Measurements from ENCODE around the gene OVOL1.

OVOL1 gene

GRCh38 chr11:65790104-65790901, 3.4 kb downstream of the OVOL1 start:
- Histone ChIP-seq H3K9me3 (ENCODE audit: control extremely low read depth in 1 of 5, control insufficient read depth in 4 of 5, insufficient read depth in 2 of 5, low read depth in 1 of 5, low read length in 4 of 5) (no peaks in the 10 kb centered on the region), H3K36me3 (ENCODE audit: control insufficient read depth in 4 of 4, insufficient read depth in 4 of 4, low read length in 3 of 4) (no peaks in the 10 kb centered on the region), H3K27ac (ENCODE audit: insufficient read depth in 1 of 2, low read depth in 1 of 2, low read length in 2 of 2, poor library complexity in 1 of 2, severe bottlenecking in 2 of 2) (no peak overlapping the region), H3K4me1 (ENCODE audit: control extremely low read depth in 1 of 4, control insufficient read depth in 4 of 4, insufficient read depth in 4 of 4, low read length in 3 of 4) (peaks cover 0 to 42% (median 38%) of the 10 kb centered on the region in 4 experiments), H3K27me3 (replicated peaks in 2 of 5; ENCODE audit: control insufficient read depth in 4 of 5, insufficient read depth in 5 of 5, low read length in 4 of 5) (peaks cover 0 to 45% (median 24%) of the 10 kb centered on the region in 5 experiments), H3K4me3 (ENCODE audit: control insufficient read depth in 1 of 7, extremely low read depth in 1 of 7, insufficient read depth in 4 of 7, low read depth in 2 of 7, low read length in 6 of 7) (no peak overlapping the region)
- ChIA-PET CTCF (interaction anchor here (0.7 to 7.5 kb wide), 7 partner anchors 11 to 89 kb away, joined by 3 to 81 read pairs (median 5); partner anchors contain the start of gene AP5B1), POLR2A (interaction anchor here (2.3 kb wide), 1 partner anchor 10 kb away, joined by 10 read pairs; the partner anchor contains the start of gene AP5B1)
- DNase-seq, result no peak
- 96% methylated on average over 12 of the region's 13 CpGs for WGBS (ENCODE audit: insufficient coverage)

GRCh38 chr11:65790902-65791650, 4.2 kb downstream of the OVOL1 start:
- peaks cover 0 to 37% (median 16%) of the 10 kb centered on the region in 5 experiments for H3K27me3 ChIP-seq (replicated peaks in 2 of 5; ENCODE audit: control insufficient read depth in 4 of 5, insufficient read depth in 5 of 5, low read length in 4 of 5)
- WGBS (ENCODE audit: insufficient coverage), result 90% methylated on average over 18 of the region's 18 CpGs

GRCh38 chr11:65791719-65792213, 4.9 kb downstream of the OVOL1 start:
- ChIA-PET CTCF (interaction anchor here (0.8 to 7.5 kb wide), 11 partner anchors 8 to 68 kb away, joined by 3 to 81 read pairs (median 4); partner anchors contain the start of gene AP5B1), POLR2A (interaction anchor here (0.5 to 2.3 kb wide), 2 partner anchors 11 to 1329 kb away, joined by 6 to 10 read pairs; partner anchors contain the start of gene AP5B1)
- peak; percentile 63 to 93 (median 91) for DNase-seq
- Histone ChIP-seq H3K36me3 (ENCODE audit: control insufficient read depth in 4 of 4, insufficient read depth in 4 of 4, low read length in 3 of 4) (no peaks in the 10 kb centered on the region), H3K27ac (ENCODE audit: insufficient read depth in 1 of 2, low read depth in 1 of 2, low read length in 2 of 2, poor library complexity in 1 of 2, severe bottlenecking in 2 of 2) (no peak overlapping the region), H3K4me1 (ENCODE audit: control extremely low read depth in 1 of 4, control insufficient read depth in 4 of 4, insufficient read depth in 4 of 4, low read length in 3 of 4) (peaks cover 0 to 37% (median 32%) of the 10 kb centered on the region in 4 experiments), H3K4me3 (ENCODE audit: control insufficient read depth in 1 of 7, extremely low read depth in 1 of 7, insufficient read depth in 4 of 7, low read depth in 2 of 7, low read length in 6 of 7) (peak overlapping the region in 1 of 7 experiments; percentile 7), H3K27me3 (replicated peaks in 2 of 5; ENCODE audit: control insufficient read depth in 4 of 5, insufficient read depth in 5 of 5, low read length in 4 of 5) (peaks cover 0 to 30% (median 15%) of the 10 kb centered on the region in 5 experiments), H3K9me3 (ENCODE audit: control extremely low read depth in 1 of 5, control insufficient read depth in 4 of 5, insufficient read depth in 2 of 5, low read depth in 1 of 5, low read length in 4 of 5) (no peaks in the 10 kb centered on the region)
- 24% methylated on average over 11 of the region's 13 CpGs for WGBS (ENCODE audit: insufficient coverage)

More at GRCh38 chr11:65790902-65791650, 4.2 kb downstream of the OVOL1 start:
- ChIA-PET POLR2A (interaction anchor here (2.3 kb wide), 1 partner anchor 11 kb away, joined by 10 read pairs; the partner anchor contains the start of gene AP5B1), CTCF (interaction anchor here (0.7 to 7.5 kb wide), 11 partner anchors 10 to 90 kb away, joined by 3 to 81 read pairs (median 4); partner anchors contain the start of gene AP5B1)
- Histone ChIP-seq H3K4me1 (ENCODE audit: control extremely low read depth in 1 of 4, control insufficient read depth in 4 of 4, insufficient read depth in 4 of 4, low read length in 3 of 4) (peaks cover 0 to 42% (median 38%) of the 10 kb centered on the region in 4 experiments), H3K36me3 (ENCODE audit: control insufficient read depth in 4 of 4, insufficient read depth in 4 of 4, low read length in 3 of 4) (no peaks in the 10 kb centered on the region), H3K4me3 (ENCODE audit: control insufficient read depth in 1 of 7, extremely low read depth in 1 of 7, insufficient read depth in 4 of 7, low read depth in 2 of 7, low read length in 6 of 7) (no peak overlapping the region), H3K9me3 (ENCODE audit: control extremely low read depth in 1 of 5, control insufficient read depth in 4 of 5, insufficient read depth in 2 of 5, low read depth in 1 of 5, low read length in 4 of 5) (no peaks in the 10 kb centered on the region), H3K27ac (ENCODE audit: insufficient read depth in 1 of 2, low read depth in 1 of 2, low read length in 2 of 2, poor library complexity in 1 of 2, severe bottlenecking in 2 of 2) (no peak overlapping the region)
- DNase-seq, result no peak

- no peaks in the 10 kb centered on the region for H3K36me3 ChIP-seq (ENCODE audit: control insufficient read depth in 4 of 4, insufficient read depth in 4 of 4, low read length in 3 of 4)
- no peaks in the 10 kb centered on the region for H3K9me3 ChIP-seq (ENCODE audit: control extremely low read depth in 1 of 5, control insufficient read depth in 4 of 5, insufficient read depth in 2 of 5, low read depth in 1 of 5, low read length in 4 of 5)
- H3K27ac ChIP-seq (ENCODE audit: insufficient read depth in 1 of 2, low read depth in 1 of 2, low read length in 2 of 2, poor library complexity in 1 of 2, severe bottlenecking in 2 of 2), result no peak overlapping the region
- POLR2A ChIA-PET, result interaction anchor here (0.6 kb wide), 1 partner anchor 286 kb away, joined by 3 read pairs; no protein-coding TSS in a partner anchor
- 96% methylated on average over 14 of the region's 16 CpGs for whole genome bisulfite sequencing (ENCODE audit: insufficient coverage)
- no peak for DNase-seq
- H3K4me1 ChIP-seq (ENCODE audit: control extremely low read depth in 1 of 4, control insufficient read depth in 4 of 4, insufficient read depth in 4 of 4, low read length in 3 of 4), result peaks cover 0 to 33% (median 27%) of the 10 kb centered on the region in 4 experiments
- no peak overlapping the region for H3K4me3 ChIP-seq (ENCODE audit: control insufficient read depth in 1 of 7, extremely low read depth in 1 of 7, insufficient read depth in 4 of 7, low read depth in 2 of 7, low read length in 6 of 7)
- peaks cover 0 to 25% (median 11%) of the 10 kb centered on the region in 5 experiments for H3K27me3 ChIP-seq (replicated peaks in 2 of 5; ENCODE audit: control insufficient read depth in 4 of 5, insufficient read depth in 5 of 5, low read length in 4 of 5)
- CTCF ChIA-PET, result interaction anchor here (0.6 to 7.5 kb wide), 9 partner anchors 9 to 178 kb away, joined by 3 to 81 read pairs (median 4); partner anchors contain the start of genes AP5B1 and MAP3K11
Observed at GRCh38 chr11:65792456-65792855, 5.6 kb downstream of the OVOL1 start.

GRCh38 chr11:65793144-65793581, 6.3 kb downstream of the OVOL1 start:
- DNase-seq, result no peak
- H3K4me3 ChIP-seq (ENCODE audit: control insufficient read depth in 1 of 7, extremely low read depth in 1 of 7, insufficient read depth in 4 of 7, low read depth in 2 of 7, low read length in 6 of 7), result no peak overlapping the region
- peaks cover 0 to 27% (median 20%) of the 10 kb centered on the region in 4 experiments for H3K4me1 ChIP-seq (ENCODE audit: control extremely low read depth in 1 of 4, control insufficient read depth in 4 of 4, insufficient read depth in 4 of 4, low read length in 3 of 4)
- H3K27ac ChIP-seq (ENCODE audit: insufficient read depth in 1 of 2, low read depth in 1 of 2, low read length in 2 of 2, poor library complexity in 1 of 2, severe bottlenecking in 2 of 2), result no peak overlapping the region
- peaks cover 0 to 18% (median 8%) of the 10 kb centered on the region in 5 experiments for H3K27me3 ChIP-seq (replicated peaks in 2 of 5; ENCODE audit: control insufficient read depth in 4 of 5, insufficient read depth in 5 of 5, low read length in 4 of 5)
- ChIA-PET POLR2A (interaction anchor here (0.5 kb wide), 1 partner anchor 16 kb away, joined by 3 read pairs; no protein-coding TSS in a partner anchor), CTCF (interaction anchor here (1.4 to 7.5 kb wide), 3 partner anchors 9 to 15 kb away, joined by 3 to 81 read pairs (median 6); partner anchors contain the start of gene AP5B1)
- no peaks in the 10 kb centered on the region for H3K9me3 ChIP-seq (ENCODE audit: control extremely low read depth in 1 of 5, control insufficient read depth in 4 of 5, insufficient read depth in 2 of 5, low read depth in 1 of 5, low read length in 4 of 5)
- H3K36me3 ChIP-seq (ENCODE audit: control insufficient read depth in 4 of 4, insufficient read depth in 4 of 4, low read length in 3 of 4), result no peaks in the 10 kb centered on the region
- WGBS (ENCODE audit: insufficient coverage), result over 99% methylated on average over 10 of the region's 16 CpGs

GRCh38 chr11:65793625-65794400, 7.0 kb downstream of the OVOL1 start:
- 95% methylated on average over 26 of the region's 29 CpGs for WGBS (ENCODE audit: insufficient coverage)
- DNase-seq, result no peak
- Histone ChIP-seq H3K27me3 (replicated peaks in 2 of 5; ENCODE audit: control insufficient read depth in 4 of 5, insufficient read depth in 5 of 5, low read length in 4 of 5) (peaks cover 0 to 12% (median 1%) of the 10 kb centered on the region in 5 experiments), H3K4me3 (ENCODE audit: control insufficient read depth in 1 of 7, extremely low read depth in 1 of 7, insufficient read depth in 4 of 7, low read depth in 2 of 7, low read length in 6 of 7) (no peak overlapping the region), H3K9me3 (ENCODE audit: control extremely low read depth in 1 of 5, control insufficient read depth in 4 of 5, insufficient read depth in 2 of 5, low read depth in 1 of 5, low read length in 4 of 5) (no peaks in the 10 kb centered on the region), H3K4me1 (ENCODE audit: control extremely low read depth in 1 of 4, control insufficient read depth in 4 of 4, insufficient read depth in 4 of 4, low read length in 3 of 4) (peaks cover 0 to 22% (median 17%) of the 10 kb centered on the region in 4 experiments), H3K36me3 (ENCODE audit: control insufficient read depth in 4 of 4, insufficient read depth in 4 of 4, low read length in 3 of 4) (no peaks in the 10 kb centered on the region), H3K27ac (ENCODE audit: insufficient read depth in 1 of 2, low read depth in 1 of 2, low read length in 2 of 2, poor library complexity in 1 of 2, severe bottlenecking in 2 of 2) (no peak overlapping the region)
- ChIA-PET POLR2A (interaction anchor here (0.5 kb wide), 1 partner anchor 17 kb away, joined by 3 read pairs; no protein-coding TSS in a partner anchor), CTCF (interaction anchor here (2.0 to 7.5 kb wide), 2 partner anchors 10 to 16 kb away, joined by 6 to 81 read pairs; partner anchors contain the start of gene AP5B1)
